CD4-positive, alpha-beta T cell treated with Interleukin-15 for 1 hour (primary cell): ENCODE data around the gene CDKAL1.
"Not testable (repeated sequence)": the region's sequence is repeated elsewhere in the genome, so short reads cannot be mapped to it uniquely, and the experiment has no call there.

Source experiments
- DNase-seq: peaks from one replicate; pipeline ENCODE4 v3.0.0-alpha.2; 2020

Gene CDKAL1

DNA sequence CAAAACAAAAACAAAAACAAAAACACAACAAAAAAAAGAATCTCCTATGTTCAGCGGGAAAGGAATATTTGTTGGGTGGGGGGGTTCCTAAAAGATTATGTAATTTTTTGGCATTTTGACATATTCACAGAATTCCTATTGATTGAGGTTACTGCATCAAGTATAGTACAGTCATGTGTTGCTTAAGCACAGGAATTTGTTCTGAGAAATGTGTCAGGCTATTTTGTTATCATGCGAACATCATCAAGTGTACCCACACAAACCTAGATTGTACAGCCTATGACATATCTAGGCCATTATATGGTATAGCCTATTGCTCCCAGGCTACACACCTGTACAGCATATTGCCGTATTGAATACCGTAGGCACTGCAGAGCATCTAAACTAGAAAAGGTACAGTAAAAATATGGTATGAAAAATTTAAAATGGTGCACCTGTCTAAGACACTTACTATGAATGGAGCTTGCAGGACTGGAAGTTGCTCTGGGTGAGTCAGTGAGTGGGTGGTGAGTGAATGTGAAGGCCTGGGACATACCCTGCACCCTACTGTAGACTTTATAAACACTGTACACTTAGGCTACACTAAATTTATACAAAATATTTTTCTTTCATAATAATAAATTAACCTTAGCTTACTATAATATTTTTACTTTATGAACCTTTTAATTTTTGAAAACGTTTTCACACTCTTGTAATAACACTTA, 110.6 kb downstream of the CDKAL1 start:
- DNase-seq = no peak

DNA sequence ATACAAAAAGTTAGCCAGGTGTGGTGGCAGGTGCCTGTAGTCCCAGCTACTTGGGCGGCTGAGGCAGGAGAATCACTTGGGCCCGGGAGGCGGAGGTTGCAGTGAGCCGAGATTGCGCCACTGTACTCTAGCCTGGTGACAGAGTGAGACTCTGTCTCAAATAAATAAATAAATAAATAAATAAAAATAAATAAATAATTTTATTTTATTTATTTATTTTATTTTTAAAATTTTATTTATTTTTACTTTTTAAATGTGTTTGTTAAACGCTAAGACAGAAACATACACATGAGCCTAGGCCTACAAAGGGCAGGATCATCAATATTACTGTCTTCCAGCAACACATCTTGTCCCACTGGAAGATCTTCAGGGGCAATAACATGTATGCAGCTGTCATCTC, 111.3 kb downstream of the CDKAL1 start:
- DNase-seq = not testable (repeated sequence)

DNA sequence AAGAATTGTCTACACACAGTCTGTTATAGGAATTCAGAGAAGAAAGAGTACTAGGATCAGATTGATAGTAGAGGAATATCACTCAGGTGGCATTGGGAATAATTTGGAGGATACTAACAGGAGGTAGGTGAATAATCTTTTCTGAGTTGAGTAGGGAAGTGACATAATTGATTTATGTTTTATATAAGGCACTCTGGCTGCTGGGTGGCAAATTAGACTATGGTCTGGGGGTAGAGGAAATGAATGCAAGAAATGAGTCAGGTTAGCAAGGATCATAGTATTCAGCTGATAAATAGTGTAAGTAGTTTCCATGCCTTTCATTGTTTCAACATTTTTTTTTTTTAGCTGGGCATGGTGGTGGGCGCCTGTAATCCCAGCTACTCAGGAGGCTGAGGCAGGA, 113.3 kb downstream of the CDKAL1 start:
- DNase-seq = no peak

DNA sequence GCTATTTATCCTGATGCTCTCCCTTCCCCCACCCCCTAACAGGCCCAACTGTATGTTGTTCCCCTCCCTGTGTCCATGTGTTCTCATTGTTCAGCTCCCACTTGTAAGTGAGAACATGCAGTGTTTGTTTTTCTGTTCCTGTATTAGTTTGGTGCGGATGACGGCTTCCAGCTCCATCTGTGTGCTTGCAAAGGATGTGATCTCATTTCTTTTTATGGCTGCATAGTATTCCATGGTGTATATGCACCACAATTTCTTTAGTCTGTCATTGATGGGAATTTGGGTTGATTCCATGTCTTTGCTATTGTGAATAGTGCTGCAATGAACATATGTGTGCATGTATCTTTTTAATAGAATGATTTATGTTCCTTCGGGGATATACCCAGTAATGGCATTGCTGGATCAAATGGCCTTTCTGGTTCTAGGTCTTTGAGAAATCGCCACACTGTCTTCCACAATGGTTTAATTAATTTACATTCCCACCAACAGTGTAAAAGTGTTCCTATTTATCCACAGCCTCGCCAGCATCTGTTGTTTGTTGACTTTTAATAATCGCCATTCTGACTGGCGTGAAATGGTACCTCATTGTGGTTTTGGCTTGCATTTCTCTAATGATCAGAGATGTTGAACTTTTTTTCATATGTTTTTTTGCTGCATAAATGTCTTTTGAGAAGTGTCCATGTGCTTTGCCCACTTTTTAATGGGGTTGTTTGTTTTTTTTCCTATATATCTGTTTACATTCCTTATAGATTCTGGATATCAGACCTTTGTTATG, 115.6 kb downstream of the CDKAL1 start:
- DNase-seq = not testable (repeated sequence)

DNA sequence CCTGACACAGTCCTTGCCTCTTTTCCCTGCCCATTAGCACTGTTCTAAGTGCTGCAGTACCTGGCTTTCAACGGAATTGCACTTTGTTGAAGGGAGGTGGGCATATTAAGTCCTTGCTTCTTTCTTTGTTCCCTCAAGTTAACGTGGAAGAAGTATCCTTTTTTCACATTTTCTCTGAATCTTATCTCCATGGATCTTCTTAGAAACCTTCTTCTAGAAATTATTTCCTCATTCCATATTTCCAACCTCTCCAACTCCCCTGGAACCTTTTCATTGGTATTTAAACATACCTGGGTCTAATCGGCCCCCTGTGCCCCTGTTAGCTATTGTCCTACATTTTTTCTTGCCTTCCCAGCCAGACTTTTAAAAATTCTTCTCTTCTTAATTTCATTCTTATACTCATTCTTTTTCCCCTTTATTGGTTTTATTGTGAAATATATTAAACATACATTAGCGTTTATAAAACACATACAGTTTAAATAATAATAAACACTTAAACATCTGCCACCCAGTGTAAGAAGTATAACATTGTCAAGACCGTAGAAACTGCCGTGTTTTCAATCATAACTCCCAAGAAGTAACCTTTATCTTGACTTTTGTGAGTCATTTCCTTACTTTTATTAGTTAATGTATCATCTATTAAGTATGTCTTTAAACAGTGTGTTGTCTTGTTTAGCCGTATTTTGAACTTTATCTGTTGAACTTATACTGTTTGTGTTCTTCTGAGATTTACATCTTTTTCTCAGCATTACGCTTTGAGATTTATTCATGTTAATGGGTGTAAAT, 118.2 kb downstream of the CDKAL1 start:
- no peak for DNase-seq

DNA sequence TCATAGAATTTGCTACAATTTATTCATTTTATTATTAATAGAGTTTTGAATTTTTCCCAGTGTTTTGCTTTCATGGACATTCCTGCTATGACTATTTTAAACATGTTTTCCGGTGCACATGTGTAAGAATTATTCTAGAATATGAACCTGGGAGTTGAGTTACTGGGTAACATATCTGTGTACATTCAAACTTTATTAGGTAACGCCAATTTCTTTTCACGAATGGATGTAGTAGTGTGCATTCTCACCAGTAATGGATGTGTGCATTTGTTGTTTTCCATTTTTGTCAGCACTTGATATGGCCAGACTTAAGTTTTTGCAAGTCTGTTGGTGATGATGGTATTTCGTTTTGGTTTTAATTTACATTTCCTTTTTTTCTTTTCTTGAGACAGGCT, 118.8 kb downstream of the CDKAL1 start:
- DNase-seq = no peak

DNA sequence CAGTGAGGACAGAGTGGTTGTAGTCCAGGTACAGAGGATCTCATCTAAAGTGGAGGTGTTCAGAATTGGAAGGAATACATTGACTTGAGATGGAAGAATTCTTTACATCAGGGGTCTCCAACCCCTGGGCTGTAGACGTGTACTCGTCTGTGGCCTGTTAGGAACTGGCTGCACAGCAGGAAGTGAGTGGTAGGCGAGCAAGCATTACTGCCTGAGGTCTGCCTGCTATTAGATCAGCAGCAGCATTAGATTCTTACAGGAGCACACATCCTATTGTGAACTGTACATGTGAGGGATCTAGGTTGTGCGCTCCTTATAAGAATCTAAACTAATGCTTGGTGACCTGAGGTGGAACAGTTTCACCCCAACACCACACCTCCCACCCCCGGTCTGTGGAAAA, 121.1 kb downstream of the CDKAL1 start:
- DNase-seq = no peak

DNA sequence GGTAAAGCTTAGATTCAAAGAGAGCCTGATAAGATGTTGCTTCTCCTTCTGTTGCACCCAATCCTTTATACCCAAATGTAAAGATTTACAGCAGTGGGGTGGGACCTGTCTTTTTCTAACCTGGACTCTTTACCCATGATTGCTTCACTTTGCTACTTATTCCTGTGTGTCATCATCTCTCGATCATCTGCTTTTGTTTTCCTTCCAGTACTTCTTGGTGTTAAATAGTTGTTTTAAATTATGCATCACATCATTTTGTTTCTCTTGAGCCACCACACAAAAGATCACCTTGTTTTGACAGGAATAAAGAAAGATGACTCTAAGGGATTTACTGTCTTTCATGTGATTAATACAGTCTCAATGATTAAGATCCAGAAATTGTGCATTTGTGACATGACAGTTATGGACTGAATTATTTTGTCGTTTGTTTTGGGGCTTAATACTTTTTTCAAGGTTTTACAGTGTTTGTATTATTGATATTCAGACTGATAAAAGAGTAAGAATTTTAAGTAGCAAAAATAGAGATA, 123.1 kb downstream of the CDKAL1 start:
- DNase-seq = no peak

DNA sequence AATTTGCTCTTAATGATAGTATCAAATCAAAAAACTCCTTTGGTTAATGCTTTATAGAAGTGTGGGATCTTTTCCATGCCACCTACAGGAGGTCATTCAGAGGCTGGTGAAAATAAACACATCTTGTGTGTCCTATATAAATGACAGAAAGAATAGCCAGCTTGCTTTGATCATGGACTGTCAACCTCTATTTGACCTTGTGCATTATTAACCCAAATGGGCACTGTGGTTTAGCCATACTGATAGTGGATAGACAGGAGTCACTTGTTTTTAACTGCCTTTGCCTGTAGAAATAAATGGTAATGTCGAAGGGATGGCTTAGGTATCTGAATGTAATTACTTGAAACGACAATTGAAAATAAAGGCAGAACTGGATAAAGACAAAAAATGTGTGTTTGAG, 123.8 kb downstream of the CDKAL1 start:
- no peak for DNase-seq

DNA sequence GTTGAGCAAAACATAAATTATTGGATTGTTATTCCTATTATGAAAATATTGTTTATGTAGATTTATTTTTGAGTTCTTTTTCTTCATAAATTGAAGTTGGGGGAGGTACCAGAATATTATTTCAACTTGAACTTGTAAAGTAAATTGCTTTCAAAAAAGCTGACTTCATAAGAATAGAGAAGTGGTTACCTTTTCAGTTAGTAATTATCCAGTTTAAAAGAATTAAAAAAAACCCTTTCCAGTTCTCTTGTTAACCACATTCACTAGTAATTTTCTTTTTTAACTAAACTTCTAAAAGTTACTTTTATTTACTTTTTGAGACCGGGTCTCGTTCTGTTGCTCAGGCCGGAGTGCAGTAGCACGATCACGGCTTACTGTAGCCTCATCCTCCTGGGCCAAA, 124.3 kb downstream of the CDKAL1 start:
- DNase-seq = no peak

DNA sequence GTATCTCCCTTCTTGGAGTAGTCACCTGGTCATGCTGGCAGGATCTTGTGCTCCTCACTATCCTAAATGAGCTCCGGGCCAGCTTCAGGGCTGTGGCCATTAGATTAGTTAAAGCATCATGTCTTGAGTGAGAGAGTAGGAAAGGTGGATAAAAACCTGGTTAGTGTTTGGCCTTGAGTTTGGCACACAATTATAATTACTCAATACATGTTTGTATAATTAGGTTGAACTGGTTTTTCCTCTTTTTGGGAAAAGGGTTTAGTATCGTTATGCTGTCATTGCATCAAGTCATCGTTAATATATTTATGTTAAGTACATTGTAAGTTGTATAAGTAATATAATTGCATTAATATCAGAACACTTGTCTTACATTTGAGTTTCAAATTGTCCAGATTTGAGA, 126.3 kb downstream of the CDKAL1 start:
- no peak for DNase-seq

DNA sequence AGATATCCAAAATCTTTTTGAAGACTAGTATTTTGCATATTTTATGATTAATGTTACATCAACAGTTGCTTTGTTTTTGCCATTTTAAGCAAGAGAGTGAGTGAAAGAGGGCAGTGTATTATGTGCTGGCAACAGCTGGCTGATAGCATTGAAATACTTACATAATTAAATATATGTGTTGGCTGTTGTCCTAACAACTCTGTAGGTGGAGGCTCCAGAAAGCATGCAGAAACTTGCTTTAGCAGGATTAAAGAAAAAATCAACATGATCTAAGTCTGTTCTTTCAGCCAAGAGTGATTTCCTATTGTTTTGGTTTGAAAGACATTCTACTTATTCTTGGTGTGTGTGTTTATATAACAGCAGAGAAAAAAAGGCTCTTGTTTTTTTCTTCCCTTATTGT, 127.5 kb downstream of the CDKAL1 start:
- DNase-seq = no peak

DNA sequence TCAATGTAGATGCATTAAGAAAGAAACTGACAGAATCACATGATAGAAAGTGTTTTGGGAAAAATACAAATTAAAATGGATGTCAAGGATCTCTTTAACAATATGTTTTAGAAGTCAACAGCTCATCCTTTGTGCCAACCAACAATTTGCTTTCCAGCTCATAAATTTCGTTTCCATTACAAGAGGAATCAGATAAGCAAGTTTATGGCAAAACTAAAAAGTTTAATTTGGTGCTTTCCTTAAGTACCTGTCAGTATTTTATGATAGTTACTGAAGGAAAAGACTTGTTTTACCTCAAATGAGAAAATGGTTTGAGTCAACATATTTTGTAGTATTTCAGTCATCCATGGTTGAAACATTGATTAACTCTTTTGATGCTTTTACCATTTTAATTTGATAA, 130.0 kb downstream of the CDKAL1 start:
- no peak for DNase-seq

DNA sequence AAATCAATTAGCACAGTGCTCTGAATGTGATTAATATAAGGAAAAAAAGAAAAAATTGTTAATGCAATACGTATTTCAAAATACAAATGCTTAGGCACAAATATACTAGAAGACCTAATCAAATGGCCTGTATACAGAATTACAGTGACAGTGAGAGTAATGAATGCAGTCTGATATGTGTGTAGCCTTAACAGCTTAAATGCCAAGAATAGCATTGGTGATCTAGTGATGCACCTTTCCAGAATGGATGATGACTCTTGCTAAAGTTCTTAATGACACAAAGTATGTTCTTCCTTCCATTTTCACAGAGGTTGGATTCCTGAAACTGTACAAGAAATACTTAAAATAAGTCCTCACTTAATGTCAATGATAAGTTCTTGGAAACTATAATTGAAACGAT, 131.0 kb downstream of the CDKAL1 start:
- no peak for DNase-seq

DNA sequence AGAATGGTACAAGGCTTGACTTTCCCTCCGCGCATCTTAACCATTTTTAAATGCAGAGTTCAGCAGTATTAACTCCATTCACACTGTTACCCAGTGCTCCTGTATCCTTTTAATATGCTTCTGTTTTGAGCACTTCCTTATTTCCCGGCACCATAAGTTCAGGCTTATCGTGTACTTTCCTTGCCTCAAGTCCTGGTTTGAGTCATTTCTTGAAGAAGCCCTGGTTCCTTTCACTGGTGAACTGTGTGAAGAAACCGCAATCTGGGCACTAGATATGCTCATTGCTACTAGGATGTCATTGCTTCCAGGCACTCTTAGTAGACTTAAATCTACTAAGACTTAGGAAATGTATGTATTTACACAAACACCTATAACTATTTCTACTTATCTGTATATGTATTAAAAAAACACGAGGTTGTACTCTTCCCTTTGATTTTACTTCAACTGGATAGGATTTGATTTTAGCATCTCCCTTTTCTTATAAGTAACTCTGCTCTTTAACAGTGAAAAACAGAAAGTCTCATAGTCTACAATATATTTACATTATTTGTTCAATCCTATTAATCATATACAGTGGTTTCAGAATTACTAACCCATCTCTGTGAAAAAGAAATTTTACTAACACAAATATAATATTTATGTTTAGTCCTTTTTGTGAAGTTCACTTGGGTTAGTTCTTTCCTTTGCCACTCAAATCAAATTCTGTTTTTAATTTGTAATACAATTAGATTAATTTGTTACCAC, 135.5 kb downstream of the CDKAL1 start:
- no peak for DNase-seq

DNA sequence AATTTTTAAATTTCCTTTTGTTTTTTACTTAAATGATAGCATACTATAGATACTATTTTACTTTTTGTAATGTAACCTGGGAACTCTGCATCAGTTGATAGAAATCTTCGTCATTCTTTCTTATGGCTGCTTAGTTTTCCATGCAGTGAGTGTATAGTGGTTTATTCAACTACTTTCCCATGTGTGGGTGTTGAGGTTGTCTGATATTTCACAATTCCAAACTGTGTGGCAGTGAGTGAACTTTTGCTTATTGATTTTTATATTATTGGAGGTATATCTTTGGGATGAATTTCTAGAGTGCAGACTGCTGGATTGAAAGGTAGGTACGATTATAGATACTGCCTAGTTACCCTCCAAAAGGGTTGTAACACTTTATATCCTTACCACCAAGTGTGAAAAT, 136.5 kb downstream of the CDKAL1 start:
- DNase-seq = no peak

DNA sequence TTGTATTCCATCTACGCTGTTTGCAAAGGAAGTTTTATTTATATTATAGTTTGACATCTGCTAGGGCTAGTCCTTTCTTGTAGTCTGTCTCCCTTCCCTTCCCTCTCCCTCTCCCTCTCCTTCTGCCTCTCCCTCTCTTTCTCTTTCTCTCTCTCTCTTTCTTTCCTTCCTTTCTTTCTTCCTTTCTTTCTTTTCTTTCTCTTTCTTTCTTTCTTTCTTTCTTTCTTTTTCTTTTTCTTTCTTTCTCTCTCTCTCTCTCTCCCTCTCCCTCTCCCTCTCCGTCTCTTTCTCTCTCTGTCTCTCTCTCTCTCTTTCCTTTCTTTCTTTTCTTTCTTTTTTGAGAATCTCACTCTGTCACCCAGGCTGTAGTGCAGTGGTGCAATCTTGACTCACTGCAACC, 137.8 kb downstream of the CDKAL1 start:
- DNase-seq = no peak

DNA sequence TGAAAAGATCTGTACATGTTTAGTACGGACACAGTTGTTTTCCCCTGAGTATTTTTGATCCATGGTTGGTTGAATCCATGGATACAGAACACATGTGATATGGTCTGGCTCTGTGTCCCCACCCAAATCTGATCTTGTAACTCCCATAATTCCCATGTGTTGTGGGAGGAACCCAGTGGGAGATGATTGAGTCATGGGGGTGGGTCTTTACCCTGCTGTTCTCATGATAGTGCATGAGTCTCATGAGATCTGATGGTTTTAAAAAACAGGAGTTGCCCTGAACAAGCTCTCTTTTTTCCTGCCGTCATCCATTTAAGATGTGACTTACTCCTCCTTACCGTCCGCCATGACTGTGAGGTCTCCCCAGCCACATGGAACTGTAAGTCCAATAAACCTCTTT, 139.2 kb downstream of the CDKAL1 start:
- DNase-seq = no peak

DNA sequence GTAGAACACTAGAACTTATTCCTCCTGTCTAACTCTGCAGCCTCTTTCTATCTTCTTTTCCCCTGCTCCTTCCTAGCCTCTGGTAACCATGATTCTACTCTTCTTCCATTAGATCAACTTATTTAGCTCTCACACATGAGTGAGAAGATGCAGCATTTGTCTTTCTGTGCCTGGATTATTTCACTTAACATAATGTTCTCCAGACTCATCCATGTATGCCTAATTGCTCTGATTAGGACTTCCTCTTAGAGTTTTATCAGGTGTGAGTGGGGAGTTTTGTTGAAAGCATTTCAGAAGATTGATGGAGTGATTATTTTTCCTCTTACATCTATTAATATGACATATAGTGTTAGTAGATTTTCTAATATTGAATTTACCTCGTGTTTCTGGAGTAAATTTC, 140.4 kb downstream of the CDKAL1 start:
- DNase-seq = no peak

DNA sequence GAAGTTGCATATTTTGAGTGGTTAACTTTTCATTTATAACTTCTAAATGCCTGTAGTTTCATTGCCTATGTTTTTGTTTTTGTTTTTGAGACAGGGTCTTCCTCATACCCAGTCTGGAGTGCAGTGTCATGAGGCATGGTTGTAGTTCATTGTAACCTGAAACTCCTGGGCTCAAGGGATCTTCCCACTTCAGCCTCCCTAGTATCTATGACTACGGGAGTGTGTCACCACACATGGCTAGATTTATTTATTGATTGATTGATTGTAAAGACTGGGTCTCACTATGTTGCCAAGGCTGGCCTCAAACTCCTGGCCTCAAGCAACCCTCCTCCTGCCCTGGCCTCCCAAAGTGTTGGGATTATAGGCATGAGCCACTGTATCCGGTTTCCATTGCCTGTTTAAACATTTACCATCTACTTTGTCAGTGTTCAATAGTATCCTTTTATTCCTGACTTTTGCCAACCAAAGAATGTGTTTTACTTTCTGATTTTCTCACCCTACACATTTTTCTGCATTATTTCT, 144.6 kb downstream of the CDKAL1 start:
- no peak for DNase-seq

DNA sequence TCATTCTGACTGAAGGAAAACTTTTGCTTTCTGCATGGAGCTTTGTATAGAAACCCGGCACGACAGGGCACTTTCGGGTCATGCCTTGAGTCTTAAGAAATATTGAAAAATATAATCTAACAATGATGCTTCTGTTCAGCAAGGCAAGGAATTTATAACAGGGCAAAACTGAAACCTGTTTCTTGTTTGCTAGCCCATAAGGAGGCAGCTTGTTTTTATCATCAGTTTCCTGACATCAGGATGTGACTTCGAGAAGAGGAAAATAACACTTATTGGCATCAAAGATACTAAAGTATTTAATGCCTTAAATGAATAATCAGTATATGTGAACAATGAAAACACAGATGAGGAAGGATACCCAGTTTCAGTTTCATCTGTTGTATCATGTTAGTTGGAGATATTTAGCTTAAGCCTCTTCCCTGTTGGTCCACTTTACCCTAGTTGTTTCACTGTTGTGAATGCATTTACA, 146.5 kb downstream of the CDKAL1 start:
- no peak for DNase-seq

DNA sequence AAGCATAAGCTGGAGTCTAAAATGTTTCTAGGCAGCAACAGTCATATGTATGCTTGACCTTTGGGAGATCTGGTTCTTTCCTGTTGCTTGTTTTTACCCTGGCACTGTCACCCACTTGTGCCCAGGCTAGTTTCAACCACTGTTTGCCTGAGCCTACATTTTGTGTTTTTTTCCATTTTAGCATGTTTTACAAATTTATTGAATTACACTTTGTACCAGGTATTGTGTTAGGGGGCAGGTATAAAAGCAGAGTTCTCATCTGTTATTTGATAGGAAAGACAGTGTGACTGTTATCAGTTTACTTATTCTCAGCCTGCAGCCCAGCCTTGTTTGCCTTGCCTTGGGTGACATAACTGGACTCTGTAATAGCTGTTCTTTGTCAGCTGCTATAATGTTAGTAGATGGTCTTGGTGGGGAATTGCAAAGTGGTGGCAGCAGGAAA, 147.0 kb downstream of the CDKAL1 start:
- no peak for DNase-seq
